Muscle of leg (tissue), 11 donors: ENCODE results near the gene CDKN2D. TPM values are rescaled to one million over a fixed set of nuclear protein-coding genes. Genes with fewer than 3 reads are reported as not detected.
A peak's percentile ranks its signal among the peaks of the same experiment; 100 is the strongest.

ENCODE experiments used
- DNase-seq: peaks from one replicate; pipeline ENCODE4 v3.0.0; 2013
- H3K27ac ChIP-seq: one replicate; pipeline ENCODE4 v1.5.1; 2013; ENCODE audit warnings: mild to moderate bottlenecking, low read length, control low read depth
- H3K27me3 ChIP-seq: one replicate; pipeline ENCODE4 v1.6.1; 2013; ENCODE audit warnings: low read length; ENCODE audit not compliant: control insufficient read depth, insufficient read depth
- H3K36me3 ChIP-seq: one replicate; pipeline ENCODE4 v1.6.1; 2013; ENCODE audit warnings: low read length; ENCODE audit not compliant: control insufficient read depth, insufficient read depth
- H3K4me1 ChIP-seq: one replicate; pipeline ENCODE4 v1.6.1; 2013; ENCODE audit warnings: low read length; ENCODE audit not compliant: control insufficient read depth, insufficient read depth
- H3K4me3 ChIP-seq: one replicate; pipeline ENCODE4 v1.5.1; 2013; ENCODE audit warnings: low read length, control low read depth
- H3K9me3 ChIP-seq: replicated peaks from 2 replicates; pipeline ENCODE4 v1.6.1; 2013; ENCODE audit warnings: low read depth, low read length; ENCODE audit not compliant: control insufficient read depth
- WGBS: methylation state at CpG from one replicate; pipeline ENCODE4 v1.1.5; 2013; ENCODE audit warnings: missing lambda C conversion rate; ENCODE audit not compliant: insufficient coverage; 5-methylcytosine and 5-hydroxymethylcytosine counted together
- polyA plus RNA-seq, 8 donors: library from polyadenylated mRNA; unstranded; fragments of 120-200 nt; gene quantifications; one replicate each; pipeline versions ENCODE4 v1.2.1 to v1.2.3, GENCODE V29; 2013; ENCODE audit warnings: inconsistent platforms in 1 of 8, low replicate concordance in 1 of 8; ENCODE audit not compliant: insufficient read length in 8 of 8, insufficient read depth in 1 of 8
- total RNA-seq: library from RNA; stranded (reverse); fragments of 120-200 nt; gene quantifications from one replicate; pipeline ENCODE4 v1.2.4, GENCODE V29; 2013

CDKN2D gene
- total and polyA plus RNA-seq, 9 donors: 6.8 to 19.5 (median 16.0) TPM

GRCh38 chr19:10566658-10567410 lies 1.9 kb downstream of the CDKN2D start:
- Histone ChIP-seq H3K27me3 (no peaks in the 10 kb centered on the region), H3K36me3 (peaks cover 15% of the 10 kb centered on the region), H3K9me3 (no peaks in the 10 kb centered on the region), H3K4me3 (peak overlapping the region; percentile 78), H3K27ac (peak overlapping the region; percentile 89), H3K4me1 (peaks cover 41% of the 10 kb centered on the region)
- peak; percentile 38 for DNase-seq
- WGBS: 65% methylated on average over 18 of the region's 19 CpGs

- H3K27me3 ChIP-seq: no peaks in the 10 kb centered on the region
- H3K36me3 ChIP-seq: peaks cover 17% of the 10 kb centered on the region
- peak overlapping the region; percentile 78 for H3K4me3 ChIP-seq
- WGBS: 0% methylated on average over 2 of the region's 4 CpGs
- H3K4me1 ChIP-seq: peaks cover 41% of the 10 kb centered on the region
- DNase-seq: no peak
- H3K9me3 ChIP-seq: no peaks in the 10 kb centered on the region
- peak overlapping the region; percentile 89 for H3K27ac ChIP-seq
These were observed 2.4 kb downstream of the CDKN2D start for GRCh38 chr19:10566408-10566657.

GRCh38 chr19:10565567-10566407 lies 3.0 kb downstream of the CDKN2D start, which contains the start of gene KRI1:
KRI1 (minus strand) TSS chr19:10566010; CDS start chr19:10565999, 11 bp downstream.
- H3K36me3 ChIP-seq: peaks cover 22% of the 10 kb centered on the region
- WGBS: under 1% methylated on average over 87 of the region's 94 CpGs
- H3K9me3 ChIP-seq: no peaks in the 10 kb centered on the region
- H3K4me3 ChIP-seq: peak within 1 kb of the TSS; percentile 78
- no peaks in the 10 kb centered on the region for H3K27me3 ChIP-seq
- H3K4me1 ChIP-seq: peaks cover 41% of the 10 kb centered on the region
- peak; percentile 99 for DNase-seq
- peak within 1 kb of the TSS; percentile 89 for H3K27ac ChIP-seq

- DNase-seq: peak; percentile 68
- Histone ChIP-seq H3K36me3 (peaks cover 29% of the 10 kb centered on the region), H3K27ac (peak overlapping the region; percentile 89), H3K4me3 (peak overlapping the region; percentile 78), H3K4me1 (peaks cover 41% of the 10 kb centered on the region), H3K9me3 (no peaks in the 10 kb centered on the region), H3K27me3 (no peaks in the 10 kb centered on the region)
- 3% methylated on average over 9 of the region's 10 CpGs for WGBS
These were observed 3.7 kb downstream of the CDKN2D start for GRCh38 chr19:10565028-10565566.

- Histone ChIP-seq H3K27me3 (no peaks in the 10 kb centered on the region), H3K4me3 (no peak overlapping the region), H3K4me1 (peaks cover 27% of the 10 kb centered on the region), H3K9me3 (no peaks in the 10 kb centered on the region), H3K36me3 (peaks cover 54% of the 10 kb centered on the region), H3K27ac (no peak overlapping the region)
- DNase-seq: no peak
- WGBS: 100% methylated on average over 1 of the region's 5 CpGs
These were observed 6.2 kb downstream of the CDKN2D start for GRCh38 chr19:10562609-10563008.

GRCh38 chr19:10560154-10560553 lies 8.6 kb downstream of the CDKN2D start:
- no peaks in the 10 kb centered on the region for H3K27me3 ChIP-seq
- peaks cover 69% of the 10 kb centered on the region for H3K36me3 ChIP-seq
- WGBS: 93% methylated on average over 3 of the region's 7 CpGs
- DNase-seq: no peak
- H3K9me3 ChIP-seq: no peaks in the 10 kb centered on the region
- no peak overlapping the region for H3K4me3 ChIP-seq
- no peak overlapping the region for H3K27ac ChIP-seq
- H3K4me1 ChIP-seq: peaks cover 8% of the 10 kb centered on the region

- no peak for DNase-seq
- Histone ChIP-seq H3K27me3 (no peaks in the 10 kb centered on the region), H3K27ac (no peak overlapping the region), H3K4me3 (no peak overlapping the region), H3K36me3 (peaks cover 89% of the 10 kb centered on the region), H3K9me3 (no peaks in the 10 kb centered on the region), H3K4me1 (peaks cover 2% of the 10 kb centered on the region)
- 90% methylated on average over 33 of the region's 33 CpGs for WGBS
These were observed 11.1 kb downstream of the CDKN2D start for GRCh38 chr19:10557603-10558197.

GRCh38 chr19:10555610-10555973 lies 13.2 kb downstream of the CDKN2D start:
- peaks cover 2% of the 10 kb centered on the region for H3K9me3 ChIP-seq
- 86% methylated on average over 6 of the region's 7 CpGs for WGBS
- DNase-seq: no peak
- H3K27me3 ChIP-seq: no peaks in the 10 kb centered on the region
- no peak overlapping the region for H3K27ac ChIP-seq
- H3K36me3 ChIP-seq: peaks cover 90% of the 10 kb centered on the region
- no peak overlapping the region for H3K4me3 ChIP-seq
- peaks cover 2% of the 10 kb centered on the region for H3K4me1 ChIP-seq

GRCh38 chr19:10554760-10555609 lies 13.8 kb downstream of the CDKN2D start:
- no peaks in the 10 kb centered on the region for H3K27me3 ChIP-seq
- DNase-seq: no peak

More at GRCh38 chr19:10554760-10555609, 13.8 kb downstream of the CDKN2D start:
- WGBS: 80% methylated on average over 30 of the region's 30 CpGs
- H3K36me3 ChIP-seq: peaks cover 89% of the 10 kb centered on the region
- H3K4me1 ChIP-seq: peaks cover 2% of the 10 kb centered on the region
- H3K27ac ChIP-seq: no peak overlapping the region
- H3K4me3 ChIP-seq: no peak overlapping the region
- peaks cover 2% of the 10 kb centered on the region for H3K9me3 ChIP-seq
